D721Med (cell line): ENCODE data around the gene KYAT1.
A peak's percentile ranks its signal among the peaks of the same experiment; 100 is the strongest.
"Not testable (repeated sequence)": the region's sequence is repeated elsewhere in the genome, so short reads cannot be mapped to it uniquely, and the experiment has no call there.

ENCODE experiments used
- DNase-seq: peaks from one replicate; pipeline ENCODE4 v3.0.0; 2011; ENCODE audit warnings: low spot score; ENCODE audit not compliant: insufficient read length
- FAIRE-seq: peaks from 2 replicates; lab custom pipeline; 2011; peaks lifted over from hg19 to GRCh38; lab: Jason Lieb, UNC
- CTCF ChIP-seq: IDR thresholded peaks from 2 replicates; pipeline ENCODE4 v1.5.1; 2012; ENCODE audit warnings: mild to moderate bottlenecking, control low read depth; ENCODE audit not compliant: insufficient read depth; ENCODE audit errors: missing control alignments

The KYAT1 gene

GRCh38 chr9:128846680-128847030 lies 35.1 kb downstream of the KYAT1 start:
- no peak for TF ChIP-seq CTCF
- DNase-seq (no peak), FAIRE-seq (no peak)

GRCh38 chr9:128845186-128845931 lies 36.4 kb downstream of the KYAT1 start:
- no peak for FAIRE-seq
- peak; percentile 52 for DNase-seq
- TF ChIP-seq CTCF, result peak; percentile 4

- DNase-seq, FAIRE-seq: not testable (repeated sequence)
Measured at GRCh38 chr9:128843171-128843570, 38.6 kb downstream of the KYAT1 start.

GRCh38 chr9:128841694-128842492 lies 39.9 kb downstream of the KYAT1 start:
- DNase-seq, result no peak
- no peak for TF ChIP-seq CTCF
- no peak for FAIRE-seq

- DNase-seq (no peak), FAIRE-seq (no peak)
- no peak for TF ChIP-seq CTCF
Measured at GRCh38 chr9:128840524-128840923, 41.2 kb downstream of the KYAT1 start.

GRCh38 chr9:128838338-128838737 lies 43.4 kb downstream of the KYAT1 start:
- no peak for TF ChIP-seq CTCF
- DNase-seq (no peak), FAIRE-seq (no peak)

- FAIRE-seq, result no peak
- TF ChIP-seq CTCF, result no peak
- no peak for DNase-seq
Measured at GRCh38 chr9:128836509-128837145, 45.1 kb downstream of the KYAT1 start.
